Panc1 (cell line): ENCODE measurements around the gene PXDN. TPM values are rescaled to one million over a fixed set of nuclear protein-coding genes. Genes with fewer than 3 reads are reported as not detected.

ENCODE experiments used
- ATAC-seq: fragments of 200-7000 bp; cut with Tn5 transposase; 2 replicates; pipeline ENCODE4 v1.9.1; 2020; ENCODE audit warnings: mild to moderate bottlenecking, moderate library complexity
- BruUV-seq: library from RNA; stranded (reverse); fragments of 400-500 nt; replicated peaks from 2 replicates; lab custom pipeline; 2021; lab: Mats Ljungman, UMichigan
- CTCF ChIA-PET: fragments of 300-600 bp; sonication (Branson Sonifier 250); formaldehyde crosslinking; loops from one replicate; lab custom pipeline; 2022; ENCODE audit warnings: antibody characterized with exemption; lab: Charles Lee
- POLR2A ChIA-PET: fragments of 300-600 bp; sonication (Branson Sonifier 250); formaldehyde crosslinking; loops from one replicate; lab custom pipeline; 2022; ENCODE audit warnings: antibody characterized with exemption; lab: Charles Lee
- DNase-seq: peaks from one replicate; pipeline ENCODE4 v3.0.0-alpha.2; 2010; ENCODE audit warnings: low read depth, low spot score
- H3K27ac ChIP-seq: 2 replicates; pipeline ENCODE4 v1.5.1; 2011; ENCODE audit warnings: mild to moderate bottlenecking, low read length, inconsistent platforms
- H3K27me3 ChIP-seq: fragments of 200-500 bp; sonication (Bioruptor generic); 2 replicates; pipeline ENCODE4 v1.6.0; 2014; ENCODE audit warnings: low read length, inconsistent platforms; ENCODE audit not compliant: control insufficient read depth, insufficient read depth
- H3K36me3 ChIP-seq: fragments of 200-500 bp; sonication (Bioruptor generic); 2 replicates; pipeline ENCODE4 v1.5.1; 2014; ENCODE audit warnings: inconsistent platforms, mild to moderate bottlenecking, low read length, moderate library complexity; ENCODE audit not compliant: control insufficient read depth, insufficient read depth
- H3K4me1 ChIP-seq: 2 replicates; pipeline ENCODE4 v1.5.1; 2011; ENCODE audit warnings: inconsistent platforms, mild to moderate bottlenecking, low read length, moderate library complexity; ENCODE audit not compliant: control insufficient read depth, insufficient read depth
- H3K4me3 ChIP-seq, 2 experiments: 2 replicates each; pipeline ENCODE4 v1.5.1; 2011 to 2012; ENCODE audit warnings: low read depth in 2 of 2, low read length in 2 of 2, mild to moderate bottlenecking in 2 of 2, inconsistent platforms in 1 of 2, moderate library complexity in 1 of 2
- H3K9me3 ChIP-seq: fragments of 200-500 bp; sonication (Bioruptor generic); 2 replicates; pipeline ENCODE4 v1.5.1; 2014; ENCODE audit warnings: low read depth, mild to moderate bottlenecking, inconsistent platforms, low read length, moderate library complexity; ENCODE audit not compliant: control insufficient read depth, insufficient read depth
- POLR2AphosphoS5 ChIP-seq: IDR thresholded peaks from 2 replicates; pipeline ENCODE4 v1.6.1; 2012; ENCODE audit warnings: mild to moderate bottlenecking, low read depth, low read length, moderate library complexity
- SIN3A ChIP-seq: IDR thresholded peaks from 2 replicates; pipeline ENCODE4 v1.6.1; 2012; ENCODE audit warnings: low read depth, mild to moderate bottlenecking, low read length, moderate library complexity, borderline replicate concordance; ENCODE audit not compliant: insufficient read depth
- TCF7L2 ChIP-seq: IDR thresholded peaks from 2 replicates; pipeline ENCODE4 v1.6.1; 2011; ENCODE audit warnings: mild to moderate bottlenecking, low read depth, low read length, inconsistent platforms
- in situ Hi-C: cut with HindIII; loops from 2 replicates; pipeline ENCODE4 v1.10.0; 2016; ENCODE audit warnings: low sequenced_read_pairs, low pct_unique_long_range_greater_than_20kb
- intact Hi-C: fragments of 100-400 bp; cut with micrococcal nuclease; formaldehyde crosslinking; loops from one replicate; pipeline ENCODE4 v1.10.0; 2022; ENCODE audit not compliant: unreplicated experiment
- total RNA-seq: library from RNA; stranded (reverse); gene quantifications from one replicate; pipeline ENCODE4 v1.2.1, GENCODE V29; 2021; ENCODE audit not compliant: unreplicated experiment
- TF ChIP-seq, protein P1 (sequence below), 2 experiments: IDR thresholded peaks; 2 replicates each; pipeline ENCODE4 v1.6.1; 2011 to 2012; ENCODE audit warnings: low read depth in 2 of 2, control low read depth in 1 of 2, low read length in 1 of 2, mild to moderate bottlenecking in 1 of 2, moderate library complexity in 1 of 2; ENCODE audit not compliant: insufficient read depth in 1 of 2
- TF ChIP-seq, protein P2 (sequence below): fragments of 450-650 bp; IDR thresholded peaks from 2 replicates; pipeline ENCODE4 v1.5.1; 2017; ENCODE audit warnings: mild to moderate bottlenecking

PXDN gene
- total RNA-seq, 1 experiment from 2014 or later, result 2.5 TPM

DNA sequence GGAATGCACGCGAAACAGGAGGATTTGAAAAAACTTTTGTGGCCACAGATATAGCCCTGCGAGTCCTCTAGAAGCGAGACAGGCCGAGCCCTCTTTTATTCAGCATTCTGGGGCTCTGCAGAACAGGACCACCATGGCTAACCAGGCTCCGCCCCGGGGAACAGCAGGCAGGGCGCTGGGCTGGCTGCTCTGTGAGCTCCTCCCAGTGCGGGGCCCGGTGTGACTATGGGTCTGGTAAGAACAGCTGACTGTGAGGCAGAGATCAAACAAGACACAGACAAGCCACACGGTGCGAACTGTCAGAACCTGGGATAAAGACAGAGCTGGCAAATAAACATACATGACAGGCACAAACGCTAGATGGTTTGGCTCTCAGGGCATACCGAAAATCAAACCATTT, 15.5 kb downstream of the PXDN start:
- ATAC-seq (peak; percentile 83), DNase-seq (no peak)
- intact Hi-C loops, result no loop called here
- H3K9me3 ChIP-seq, result no peaks in the 10 kb centered on the region; the same call in 1 of the 2 replicates
- H3K4me1 ChIP-seq, result peaks cover 48% of the 10 kb centered on the region
- no peaks in the 10 kb centered on the region for H3K36me3 ChIP-seq
- in situ Hi-C loops, result no loop called here
- H3K27me3 ChIP-seq, result no peaks in the 10 kb centered on the region
- H3K4me3 ChIP-seq, result no peak overlapping the region
- ChIA-PET POLR2A (no interaction called here), CTCF (interaction anchor here (0.5 to 1.1 kb wide), 2 partner anchors 22 to 126 kb away, joined by 4 to 8 read pairs; no protein-coding TSS in a partner anchor)
- no peak for TF ChIP-seq POLR2AphosphoS5
- TF ChIP-seq TCF7L2, result no peak
- no peak for TF ChIP-seq SIN3A
- TF ChIP-seq, protein P1, sequence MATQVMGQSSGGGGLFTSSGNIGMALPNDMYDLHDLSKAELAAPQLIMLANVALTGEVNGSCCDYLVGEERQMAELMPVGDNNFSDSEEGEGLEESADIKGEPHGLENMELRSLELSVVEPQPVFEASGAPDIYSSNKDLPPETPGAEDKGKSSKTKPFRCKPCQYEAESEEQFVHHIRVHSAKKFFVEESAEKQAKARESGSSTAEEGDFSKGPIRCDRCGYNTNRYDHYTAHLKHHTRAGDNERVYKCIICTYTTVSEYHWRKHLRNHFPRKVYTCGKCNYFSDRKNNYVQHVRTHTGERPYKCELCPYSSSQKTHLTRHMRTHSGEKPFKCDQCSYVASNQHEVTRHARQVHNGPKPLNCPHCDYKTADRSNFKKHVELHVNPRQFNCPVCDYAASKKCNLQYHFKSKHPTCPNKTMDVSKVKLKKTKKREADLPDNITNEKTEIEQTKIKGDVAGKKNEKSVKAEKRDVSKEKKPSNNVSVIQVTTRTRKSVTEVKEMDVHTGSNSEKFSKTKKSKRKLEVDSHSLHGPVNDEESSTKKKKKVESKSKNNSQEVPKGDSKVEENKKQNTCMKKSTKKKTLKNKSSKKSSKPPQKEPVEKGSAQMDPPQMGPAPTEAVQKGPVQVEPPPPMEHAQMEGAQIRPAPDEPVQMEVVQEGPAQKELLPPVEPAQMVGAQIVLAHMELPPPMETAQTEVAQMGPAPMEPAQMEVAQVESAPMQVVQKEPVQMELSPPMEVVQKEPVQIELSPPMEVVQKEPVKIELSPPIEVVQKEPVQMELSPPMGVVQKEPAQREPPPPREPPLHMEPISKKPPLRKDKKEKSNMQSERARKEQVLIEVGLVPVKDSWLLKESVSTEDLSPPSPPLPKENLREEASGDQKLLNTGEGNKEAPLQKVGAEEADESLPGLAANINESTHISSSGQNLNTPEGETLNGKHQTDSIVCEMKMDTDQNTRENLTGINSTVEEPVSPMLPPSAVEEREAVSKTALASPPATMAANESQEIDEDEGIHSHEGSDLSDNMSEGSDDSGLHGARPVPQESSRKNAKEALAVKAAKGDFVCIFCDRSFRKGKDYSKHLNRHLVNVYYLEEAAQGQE (IDR thresholded peaks at IDR 0.05; ENCODE audit: insufficient read depth in 1 of 2, low read depth in 2 of 2, low read length in 1 of 2), result no peak
- TF ChIP-seq, protein P2, sequence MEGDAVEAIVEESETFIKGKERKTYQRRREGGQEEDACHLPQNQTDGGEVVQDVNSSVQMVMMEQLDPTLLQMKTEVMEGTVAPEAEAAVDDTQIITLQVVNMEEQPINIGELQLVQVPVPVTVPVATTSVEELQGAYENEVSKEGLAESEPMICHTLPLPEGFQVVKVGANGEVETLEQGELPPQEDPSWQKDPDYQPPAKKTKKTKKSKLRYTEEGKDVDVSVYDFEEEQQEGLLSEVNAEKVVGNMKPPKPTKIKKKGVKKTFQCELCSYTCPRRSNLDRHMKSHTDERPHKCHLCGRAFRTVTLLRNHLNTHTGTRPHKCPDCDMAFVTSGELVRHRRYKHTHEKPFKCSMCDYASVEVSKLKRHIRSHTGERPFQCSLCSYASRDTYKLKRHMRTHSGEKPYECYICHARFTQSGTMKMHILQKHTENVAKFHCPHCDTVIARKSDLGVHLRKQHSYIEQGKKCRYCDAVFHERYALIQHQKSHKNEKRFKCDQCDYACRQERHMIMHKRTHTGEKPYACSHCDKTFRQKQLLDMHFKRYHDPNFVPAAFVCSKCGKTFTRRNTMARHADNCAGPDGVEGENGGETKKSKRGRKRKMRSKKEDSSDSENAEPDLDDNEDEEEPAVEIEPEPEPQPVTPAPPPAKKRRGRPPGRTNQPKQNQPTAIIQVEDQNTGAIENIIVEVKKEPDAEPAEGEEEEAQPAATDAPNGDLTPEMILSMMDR, result no peak
- BruUV-seq, result no TSS peak
- H3K27ac ChIP-seq, result peak overlapping the region; percentile 90

- ChIA-PET CTCF (no interaction called here), POLR2A (no interaction called here)
- Histone ChIP-seq H3K27me3 (no peaks in the 10 kb centered on the region), H3K4me3 (no peak overlapping the region), H3K4me1 (peaks cover 48% of the 10 kb centered on the region), H3K36me3 (no peaks in the 10 kb centered on the region), H3K9me3 (no peaks in the 10 kb centered on the region; the same call in 1 of the 2 replicates), H3K27ac (peak overlapping the region; percentile 90)
- no peak for ATAC-seq
- intact Hi-C loops, result no loop called here
- BruUV-seq, result no TSS peak
- no peak for DNase-seq
- TF ChIP-seq POLR2AphosphoS5, result no peak
- no peak for TF ChIP-seq TCF7L2
- in situ Hi-C loops, result no loop called here
These were observed 16.4 kb downstream of the PXDN start for GRCh38 chr2:1727796-1728474.
